Suprapubic skin (tissue), 3 donors: Measurements from ENCODE around the gene RPH3AL.

Source experiments
- CTCF ChIP-seq, 2 donors: fragments of 200-600 bp in 1 of 2; fragments of 450-650 bp in 1 of 2; sonication (generic) in 1 of 2; IDR thresholded peaks; one replicate each; pipeline ENCODE4 v1.5.1; 2016 to 2019; ENCODE audit warnings: antibody characterized with exemption in 2 of 2, mild to moderate bottlenecking in 1 of 2, moderate library complexity in 1 of 2
- EP300 ChIP-seq: sonication (generic); formaldehyde crosslinking; IDR thresholded peaks from one replicate; pipeline ENCODE4 v1.6.1; 2017; ENCODE audit warnings: antibody characterized with exemption
- POLR2A ChIP-seq, 2 donors: fragments of 450-650 bp; IDR thresholded peaks; one replicate each; pipeline ENCODE4 v1.6.1; 2017; ENCODE audit warnings: antibody characterized with exemption in 2 of 2, mild to moderate bottlenecking in 2 of 2, moderate library complexity in 2 of 2

GRCh38 chr17:353213-353837 is 718 bp upstream of the RPH3AL start:
- TF ChIP-seq CTCF (IDR thresholded peaks at IDR 0.05) (no peak), EP300 (no peak), POLR2A (IDR thresholded peaks at IDR 0.05) (no peak)
